GM19193 (cell line): ENCODE measurements around the gene DRAXIN.

Source experiments
- POLR2A ChIP-seq: IDR thresholded peaks from 4 replicates; pipeline ENCODE4 v1.6.1; 2011; ENCODE audit not compliant: insufficient read depth, insufficient read length; ENCODE audit errors: extremely low read depth

DRAXIN gene

DNA sequence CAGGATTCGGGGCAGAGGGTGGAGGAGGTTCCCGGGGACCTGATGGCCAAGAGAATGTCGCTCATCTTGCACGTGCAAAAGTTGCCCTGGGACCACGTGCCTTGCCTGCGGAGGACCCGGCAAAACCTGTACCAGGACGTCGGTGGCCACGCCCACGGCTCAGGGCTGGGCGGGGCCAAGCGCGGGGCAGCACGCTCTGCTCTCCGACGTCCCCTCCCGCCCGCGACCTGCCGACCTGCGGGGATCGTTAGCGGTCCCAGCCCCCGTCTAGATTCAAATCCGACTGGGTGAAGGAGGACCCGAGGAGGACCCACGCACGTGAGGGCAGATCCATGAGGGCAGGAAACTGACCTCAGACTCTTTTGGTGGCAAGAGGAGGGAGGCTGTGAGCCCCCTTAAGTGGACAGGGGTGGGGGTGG lies 70.5 kb downstream of the DRAXIN start, which contains the start of gene C1orf167:
TSS of gene C1orf167 (plus strand) at position 206 of the 419 bp plus-strand sequence. CDS start 2,208 bp downstream, outside the sequence.
- TF ChIP-seq POLR2A = no peak

DNA sequence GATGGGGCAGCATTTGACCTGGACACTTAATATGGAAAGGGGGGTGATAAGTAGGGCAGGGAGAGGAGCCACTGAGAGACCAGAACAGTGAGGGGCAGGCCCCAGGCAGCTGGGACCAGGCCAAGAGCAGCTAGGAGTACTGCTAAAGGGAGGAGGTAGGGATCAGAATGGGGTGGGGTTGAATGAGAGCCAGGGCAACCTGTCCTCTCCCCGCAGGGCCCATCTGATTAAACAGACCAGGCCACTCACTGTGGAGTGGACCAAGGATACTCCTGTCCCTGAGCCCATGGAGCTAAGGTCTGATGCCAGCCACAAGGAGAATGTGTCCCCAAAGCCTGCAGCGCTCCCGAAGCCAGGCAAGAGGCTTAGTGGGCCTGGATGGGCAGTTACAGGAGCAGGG lies 72.6 kb downstream of the DRAXIN start:
- TF ChIP-seq POLR2A = no peak

DNA sequence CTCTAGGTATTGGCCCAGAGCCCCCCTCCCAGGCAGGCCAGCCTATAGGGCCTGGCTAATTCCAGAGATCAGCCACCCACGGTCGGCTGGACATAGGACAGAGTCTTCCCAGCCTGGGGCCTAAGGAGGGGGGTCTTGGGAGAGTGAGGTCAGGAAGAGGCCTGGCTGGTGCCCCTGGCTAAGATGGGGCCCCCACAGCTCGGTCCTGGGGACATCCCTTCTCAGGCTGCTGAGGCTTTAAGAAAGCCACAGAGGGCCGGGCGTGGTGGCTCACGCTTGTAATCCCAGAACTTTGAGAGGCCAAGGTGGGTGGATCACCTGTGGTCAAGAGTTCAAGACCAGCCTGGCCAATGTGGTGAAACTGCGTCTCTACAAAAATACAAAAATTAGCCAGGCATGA lies 73.0 kb downstream of the DRAXIN start:
- TF ChIP-seq POLR2A = no peak

DNA sequence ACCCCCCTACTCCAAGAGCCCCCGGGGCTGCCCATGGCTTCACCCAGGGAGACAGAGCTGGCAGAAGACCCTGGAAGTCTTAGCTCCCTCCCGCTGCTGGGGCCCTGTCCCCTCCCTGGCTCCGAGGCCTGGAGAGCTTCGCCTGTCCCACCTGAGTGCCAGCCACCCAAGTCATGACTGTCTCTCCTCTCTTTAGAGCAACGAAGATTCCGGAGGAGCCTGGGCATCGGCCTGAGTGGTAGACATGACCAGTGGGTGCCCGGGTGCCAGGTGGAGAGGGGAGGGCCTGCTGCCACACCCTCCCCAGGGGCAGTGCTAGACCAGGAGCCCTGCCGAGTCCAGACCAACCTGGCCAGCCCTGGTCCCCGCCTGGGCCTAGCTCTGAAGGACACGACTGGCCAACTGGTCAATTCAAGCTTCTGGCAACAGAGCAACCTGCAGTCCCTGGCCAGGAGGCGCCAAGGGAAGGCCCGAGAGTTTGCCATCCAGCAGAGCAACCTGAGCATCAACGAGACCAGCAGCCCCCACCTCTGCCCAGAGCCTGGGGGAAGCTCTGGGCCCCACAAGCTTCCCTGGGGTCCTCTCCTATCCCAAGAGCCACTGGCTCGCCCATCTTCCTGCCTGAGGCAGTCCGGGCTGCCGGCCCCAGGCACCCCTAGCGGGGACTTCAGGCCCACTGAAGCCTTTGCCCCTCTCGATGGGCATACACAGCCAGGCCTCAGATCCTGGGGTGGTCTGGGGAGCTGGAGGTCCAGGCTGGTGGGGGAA lies 74.3 kb downstream of the DRAXIN start:
- no peak for TF ChIP-seq POLR2A

DNA sequence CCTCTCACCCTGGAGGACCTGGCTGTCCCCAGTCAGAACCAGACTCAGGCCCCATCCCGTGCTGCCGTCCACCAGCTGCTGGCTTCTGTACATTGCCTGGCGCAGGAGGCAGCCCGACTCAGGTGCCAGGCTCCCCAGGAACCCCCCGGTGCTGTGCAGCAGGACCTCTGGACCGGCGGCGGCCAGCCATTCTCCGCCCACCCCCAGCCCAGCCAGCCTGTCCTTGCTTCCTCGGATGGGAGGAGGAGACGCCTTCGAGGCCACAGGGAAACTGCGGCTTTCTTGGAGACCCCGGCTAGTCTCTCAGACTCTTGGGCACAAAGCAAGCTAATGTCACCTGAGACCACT lies 74.9 kb downstream of the DRAXIN start:
- no peak for TF ChIP-seq POLR2A

DNA sequence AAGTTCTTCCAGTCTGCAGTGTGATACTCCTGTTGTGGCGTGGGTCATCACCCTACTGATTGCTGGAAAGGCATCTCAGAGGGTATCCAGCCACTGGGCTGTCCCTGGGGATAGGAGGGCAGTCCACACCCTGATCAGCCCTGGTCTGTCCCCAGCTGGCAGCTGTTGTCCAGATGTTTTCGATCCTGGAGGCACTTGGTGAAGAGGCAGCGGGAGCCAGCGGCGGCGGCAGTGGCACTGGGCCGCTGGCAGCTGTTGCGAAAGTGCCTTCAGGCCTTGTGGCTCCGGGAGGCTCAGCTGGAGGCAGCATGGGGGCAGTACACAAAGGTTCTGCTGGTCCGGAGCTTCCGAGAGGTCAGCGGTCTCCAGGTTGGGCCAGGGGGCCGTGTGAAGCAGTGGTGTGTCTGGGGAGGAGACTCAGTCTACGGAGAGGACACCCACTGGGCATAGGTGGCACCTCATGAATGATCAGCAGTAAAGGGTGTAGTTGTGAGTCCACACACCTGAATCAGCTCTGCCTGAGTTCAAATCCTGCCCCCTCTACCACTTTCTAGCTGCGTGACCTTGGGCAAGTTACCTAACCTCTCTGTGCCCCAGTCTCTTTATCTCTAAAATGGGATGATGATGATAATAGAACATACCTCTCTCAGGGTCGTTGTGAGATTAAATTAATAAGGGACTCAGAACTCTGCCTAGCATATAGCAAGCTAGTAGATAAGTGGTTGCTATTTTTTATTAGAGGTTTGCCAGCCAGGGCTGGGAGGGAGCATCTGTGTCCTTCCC lies 76.6 kb downstream of the DRAXIN start:
- TF ChIP-seq POLR2A = no peak

DNA sequence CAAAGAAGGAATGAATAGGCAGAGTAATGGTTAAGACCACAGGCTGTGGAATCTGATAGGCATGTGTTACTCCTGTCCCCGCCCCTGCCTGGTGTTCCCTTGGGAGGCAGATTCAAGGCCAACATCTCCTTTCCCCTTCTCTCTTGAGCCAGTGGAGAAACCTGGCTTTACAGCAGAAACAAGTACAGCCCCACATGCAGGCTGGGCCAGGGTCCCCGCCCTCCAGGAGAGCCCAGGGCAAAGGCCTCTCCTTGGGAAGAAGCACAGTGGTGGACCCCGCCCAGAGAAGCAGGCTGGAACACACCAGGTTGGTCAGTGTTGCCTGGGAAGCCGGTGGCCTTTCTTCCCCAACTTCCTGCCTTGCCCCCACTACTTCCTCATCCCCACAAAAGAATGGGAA lies 77.3 kb downstream of the DRAXIN start:
- no peak for TF ChIP-seq POLR2A

DNA sequence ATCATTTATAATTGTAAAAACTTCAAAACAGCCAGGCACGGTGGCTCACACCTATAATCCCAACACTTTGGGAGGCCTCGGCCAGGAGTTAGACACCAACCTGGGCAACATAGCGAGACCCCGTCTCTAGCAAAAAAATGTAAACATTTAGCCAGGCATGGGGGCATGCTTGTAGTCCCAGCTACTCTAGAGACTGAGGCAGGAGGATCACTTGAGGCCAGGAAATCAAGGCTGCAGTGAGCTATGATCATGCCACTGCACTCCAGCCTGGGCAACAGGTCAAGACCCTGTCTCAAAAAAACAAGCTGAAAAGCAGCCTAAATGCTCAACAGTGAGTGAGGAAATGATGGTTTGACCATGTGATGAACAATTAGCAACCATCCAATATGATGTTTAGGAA lies 77.8 kb downstream of the DRAXIN start:
- TF ChIP-seq POLR2A = no peak

DNA sequence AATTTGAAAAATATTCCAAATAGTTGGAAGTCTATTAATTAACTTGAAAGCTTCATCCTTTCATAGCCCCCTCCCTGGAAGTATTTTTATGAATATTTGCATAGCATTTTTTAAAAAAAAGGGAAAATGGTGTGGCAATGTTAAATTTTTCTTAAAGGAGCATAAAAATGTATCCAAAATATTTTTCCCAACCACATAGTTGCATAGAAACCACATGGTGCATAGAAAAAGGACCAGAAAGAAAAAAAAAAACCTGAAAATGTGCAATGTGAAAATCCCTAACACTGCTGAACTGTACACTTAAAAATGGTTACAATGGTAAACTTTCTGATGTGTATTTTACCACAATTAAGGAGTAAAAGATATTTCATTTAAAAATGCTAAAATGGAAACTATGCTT lies 78.5 kb downstream of the DRAXIN start:
- TF ChIP-seq POLR2A = no peak

DNA sequence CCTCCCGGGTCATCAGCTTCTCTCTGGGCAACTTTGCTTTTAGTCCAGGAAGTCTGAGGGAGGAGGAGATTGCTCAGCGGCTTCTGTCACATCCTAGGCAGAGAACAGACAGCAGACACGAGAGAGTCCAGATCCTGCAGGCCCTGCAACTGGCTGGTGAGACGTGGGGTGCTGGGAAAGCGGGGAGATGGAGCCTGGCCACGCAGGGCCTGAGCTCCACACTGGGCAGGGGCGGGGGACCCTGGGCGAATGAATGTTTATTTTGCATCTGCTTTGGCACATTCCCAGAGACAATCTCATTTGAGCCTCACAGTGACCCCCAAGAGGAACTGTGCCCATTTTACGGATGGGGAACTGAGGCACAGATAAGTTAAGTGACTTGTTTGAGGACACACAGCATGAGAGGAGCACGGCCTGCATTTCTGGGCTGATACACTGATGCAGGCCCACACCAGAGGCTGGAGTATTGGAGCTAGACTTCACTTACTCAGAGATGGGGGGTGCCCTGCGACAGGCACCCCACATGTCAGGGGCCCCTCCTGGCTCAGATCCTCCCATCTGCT lies 80.1 kb downstream of the DRAXIN start:
- no peak for TF ChIP-seq POLR2A

DNA sequence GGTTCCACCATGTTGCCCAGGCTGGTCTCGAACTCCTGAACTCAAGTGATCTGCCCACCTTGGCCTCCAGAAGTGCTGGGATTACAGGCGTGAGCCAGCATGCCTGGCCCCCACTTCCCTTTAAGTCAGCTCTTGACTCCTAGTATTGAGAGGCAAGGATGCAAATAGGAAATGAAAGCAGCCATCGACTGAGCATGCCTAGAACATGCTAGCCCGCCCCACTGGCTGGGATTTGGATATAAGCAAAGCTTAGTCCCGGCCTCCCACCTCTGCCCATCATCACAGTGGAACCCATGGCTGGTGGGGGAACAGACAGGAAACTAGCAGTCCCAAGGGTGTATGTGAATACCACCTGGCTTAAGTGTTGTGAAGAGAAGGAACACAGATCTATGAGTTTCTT lies 80.9 kb downstream of the DRAXIN start:
- no peak for TF ChIP-seq POLR2A

DNA sequence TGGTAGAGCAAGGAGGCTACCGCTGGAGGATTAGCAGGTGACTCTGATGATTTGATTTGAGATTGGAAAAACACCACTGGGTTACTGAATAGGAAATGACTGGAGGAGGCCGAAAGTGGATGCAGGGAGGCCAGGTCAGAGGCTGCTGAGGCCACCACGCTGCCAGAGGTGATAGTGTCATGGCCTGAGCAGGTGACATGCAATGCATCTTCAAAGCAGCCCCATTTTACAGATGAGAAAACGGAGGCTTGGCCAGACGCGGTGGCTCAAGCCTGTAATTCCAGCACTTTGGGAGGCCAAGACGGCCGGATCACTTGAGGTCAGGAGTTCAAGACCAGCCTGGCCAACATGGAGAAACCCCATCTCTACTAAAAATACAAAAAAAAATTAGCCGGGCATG lies 83.2 kb downstream of the DRAXIN start:
- TF ChIP-seq POLR2A = no peak
